Smooth muscle cell (in vitro differentiated cells): ENCODE measurements around the gene FBXL15. TPM values are rescaled to one million over a fixed set of nuclear protein-coding genes. Genes with fewer than 3 reads are reported as not detected.

ENCODE experiments used
- DNase-seq: peaks from one replicate; lab custom pipeline; 2025; ENCODE audit not compliant: unreplicated experiment; lab: John Stamatoyannopoulos, UW
- H2AFZ ChIP-seq: fragments of 200-600 bp; sonication (generic); 2 replicates; pipeline ENCODE4 v1.6.0; 2016; ENCODE audit warnings: antibody characterized with exemption, low read depth, mild to moderate bottlenecking
- H3F3A ChIP-seq: fragments of 200-600 bp; sonication (generic); 2 replicates; pipeline ENCODE4 v1.6.0; 2017; ENCODE audit warnings: antibody characterized with exemption, low read depth
- H3K27ac ChIP-seq: fragments of 200-600 bp; sonication (generic); 2 replicates; pipeline ENCODE4 v1.5.1; 2016; ENCODE audit warnings: low read depth, mild to moderate bottlenecking
- H3K27me3 ChIP-seq: fragments of 200-600 bp; sonication (generic); 2 replicates; pipeline ENCODE4 v1.6.1; 2016; ENCODE audit warnings: low read depth, mild to moderate bottlenecking
- H3K36me3 ChIP-seq: fragments of 200-600 bp; sonication (generic); 2 replicates; pipeline ENCODE4 v1.5.1; 2016; ENCODE audit warnings: low read depth
- H3K4me1 ChIP-seq: fragments of 200-600 bp; sonication (generic); 2 replicates; pipeline ENCODE4 v1.5.1; 2016; ENCODE audit warnings: low read depth
- H3K4me2 ChIP-seq: fragments of 200-600 bp; sonication (generic); 2 replicates; pipeline ENCODE4 v1.6.0; 2016; ENCODE audit warnings: mild to moderate bottlenecking
- H3K4me3 ChIP-seq: fragments of 200-600 bp; sonication (generic); 2 replicates; pipeline ENCODE4 v1.5.1; 2016; ENCODE audit warnings: mild to moderate bottlenecking
- H3K79me2 ChIP-seq: fragments of 200-600 bp; sonication (generic); 2 replicates; pipeline ENCODE4 v1.6.0; 2016; ENCODE audit warnings: low read depth, mild to moderate bottlenecking
- H3K9ac ChIP-seq: fragments of 200-600 bp; sonication (generic); 2 replicates; pipeline ENCODE4 v1.6.0; 2016; ENCODE audit warnings: low read depth
- H3K9me3 ChIP-seq: fragments of 200-600 bp; sonication (generic); replicated peaks from 2 replicates; pipeline ENCODE4 v1.5.1; 2016; ENCODE audit warnings: low read depth
- H4K20me1 ChIP-seq: fragments of 200-600 bp; sonication (generic); 2 replicates; pipeline ENCODE4 v1.6.0; 2016; ENCODE audit warnings: low read depth
- CTCF ChIP-seq: fragments of 200-600 bp; sonication (generic); IDR thresholded peaks from 2 replicates; pipeline ENCODE4 v1.5.1; 2017; ENCODE audit warnings: borderline replicate concordance, mild to moderate bottlenecking, antibody characterized with exemption; ENCODE audit not compliant: insufficient read depth, poor library complexity, severe bottlenecking
- WGBS: methylation state at CpG from one replicate; pipeline ENCODE4 v1.1.7; 2016; ENCODE audit warnings: low lambda C conversion rate; 5-methylcytosine and 5-hydroxymethylcytosine counted together
- polyA plus RNA-seq: library from polyadenylated mRNA; unstranded; fragments of >200 nt; fragmentation: Nextera tagmentation; extraction: Ambion mirVana; gene quantifications from 2 replicates; pipeline ENCODE4 v1.2.1, GENCODE V29; 2016
- total RNA-seq: library from RNA; depleted of rRNA; stranded (reverse); fragments of >200 nt; gene quantifications from 2 replicates; pipeline ENCODE4 v1.2.3, GENCODE V29; 2014

FBXL15 gene
- total and polyA plus RNA-seq, 2 experiments from 2014 or later, result 8.2 to 29.0 TPM

DNA sequence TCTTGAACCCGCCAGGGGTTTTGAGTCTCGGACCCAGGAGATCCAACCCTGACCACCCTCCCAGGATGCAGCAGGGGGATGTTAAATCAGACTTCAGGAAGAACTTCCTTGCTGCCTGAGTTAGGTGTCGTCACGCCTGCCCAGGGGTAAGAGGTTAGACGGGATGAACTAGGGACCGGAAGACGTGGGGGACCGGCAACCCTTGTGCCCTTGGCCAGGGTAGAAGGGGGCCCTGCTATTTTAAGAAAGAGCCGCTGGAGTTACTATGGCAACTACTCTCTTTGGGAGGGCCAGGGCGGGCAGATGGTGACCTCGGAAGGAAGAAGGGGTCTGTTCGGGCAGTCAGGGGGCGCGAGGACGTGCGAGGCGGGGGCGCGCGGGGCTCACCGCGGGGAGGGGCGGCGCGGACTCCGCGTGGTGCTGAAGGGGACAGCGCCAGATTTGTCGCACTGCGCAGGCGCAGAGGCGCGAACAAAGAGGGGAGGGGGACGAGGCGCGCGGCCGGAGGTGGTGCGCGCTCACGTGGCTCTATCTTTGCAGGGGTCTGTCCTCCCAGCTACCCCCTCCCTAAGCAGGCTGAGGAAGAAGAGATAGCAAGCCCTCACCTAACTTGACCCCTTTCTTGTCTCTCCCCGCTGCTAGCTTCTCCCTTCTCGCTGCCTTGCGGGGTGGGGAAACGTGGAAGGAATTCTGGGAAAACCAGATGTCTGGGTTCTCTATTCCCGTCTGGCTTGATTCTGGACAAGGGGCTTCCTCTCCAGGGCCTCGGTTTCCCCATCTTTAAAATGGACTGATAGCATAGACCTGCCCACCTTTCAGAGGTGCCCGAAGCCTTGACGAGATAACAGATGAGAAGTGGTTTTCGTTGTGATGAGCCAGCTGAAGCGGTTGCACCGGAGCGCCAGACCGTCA, 1.1 kb upstream of the FBXL15 start:
- Histone ChIP-seq H3K36me3 (no peaks in the 10 kb centered on the region), H3F3A (peaks cover 11% of the 10 kb centered on the region), H3K4me2 (peak overlapping the region; percentile 98), H4K20me1 (peaks cover 9% of the 10 kb centered on the region), H3K4me3 (peak overlapping the region; percentile 86), H2AFZ (peak overlapping the region; percentile 97), H3K9me3 (no peaks in the 10 kb centered on the region), H3K27ac (no peak overlapping the region), H3K79me2 (peaks cover 5% of the 10 kb centered on the region), H3K4me1 (peaks cover 25% of the 10 kb centered on the region), H3K9ac (no peak overlapping the region), H3K27me3 (peaks cover 23% of the 10 kb centered on the region)
- no peak for TF ChIP-seq CTCF
- 2% methylated on average over 35 of the region's 54 CpGs for WGBS
- peak; percentile 39 for DNase-seq

GRCh38 chr10:102420181-102420713, 389 bp upstream of the FBXL15 start:
- H3K27me3 ChIP-seq, result peaks cover 23% of the 10 kb centered on the region
- H4K20me1 ChIP-seq, result peaks cover 9% of the 10 kb centered on the region
- H3K9ac ChIP-seq, result no peak overlapping the region
- peak overlapping the region; percentile 86 for H3K4me3 ChIP-seq
- no peak for DNase-seq
- H3K4me2 ChIP-seq, result peak overlapping the region; percentile 98
- WGBS, result 1% methylated on average over 21 of the region's 21 CpGs
- H3K36me3 ChIP-seq, result no peaks in the 10 kb centered on the region
- no peak for TF ChIP-seq CTCF
- peak overlapping the region; percentile 58 for H3K27ac ChIP-seq
- H3K79me2 ChIP-seq, result peaks cover 5% of the 10 kb centered on the region
- H2AFZ ChIP-seq, result peak overlapping the region; percentile 97
- H3K9me3 ChIP-seq, result no peaks in the 10 kb centered on the region
- peaks cover 11% of the 10 kb centered on the region for H3F3A ChIP-seq
- peaks cover 20% of the 10 kb centered on the region for H3K4me1 ChIP-seq

DNA sequence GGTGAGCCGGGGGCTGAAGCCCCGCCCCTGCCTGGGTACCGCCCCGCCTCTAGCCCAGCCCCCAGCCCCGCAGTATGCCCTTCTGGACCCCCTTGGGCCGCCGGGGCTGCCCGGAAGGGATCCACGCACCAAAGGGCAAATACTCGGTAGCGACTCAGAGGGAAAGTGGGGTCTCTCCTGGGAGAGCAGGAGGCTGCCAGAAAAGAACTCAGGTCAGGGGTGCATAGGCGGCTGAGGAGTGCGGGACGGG, 796 bp downstream of the FBXL15 start:
- DNase-seq, result no peak
- Histone ChIP-seq H3K27me3 (peaks cover 23% of the 10 kb centered on the region), H4K20me1 (peaks cover 9% of the 10 kb centered on the region), H3K36me3 (no peaks in the 10 kb centered on the region), H2AFZ (peak overlapping the region; percentile 97), H3K4me3 (peak overlapping the region; percentile 86), H3K79me2 (peaks cover 5% of the 10 kb centered on the region), H3K27ac (peak overlapping the region; percentile 58), H3K4me2 (peak overlapping the region; percentile 98), H3K9ac (peak overlapping the region; percentile 51), H3F3A (peaks cover 11% of the 10 kb centered on the region), H3K4me1 (peaks cover 20% of the 10 kb centered on the region), H3K9me3 (no peaks in the 10 kb centered on the region)
- under 1% methylated on average over 14 of the region's 14 CpGs for WGBS
- TF ChIP-seq CTCF, result no peak
